GM18498 (cell line): ENCODE measurements around the gene RAI1.

Experiments
- ATAC-seq: cut with Tn5 transposase; IDR thresholded peaks from one replicate; pipeline ENCODE4 v1.9.1; 2021; ENCODE audit warnings: mild to moderate bottlenecking, moderate library complexity; ENCODE audit not compliant: unreplicated experiment

Gene RAI1

GRCh38 chr17:17713839-17714238 is 32.6 kb downstream of the RAI1 start:
- no peak for ATAC-seq

GRCh38 chr17:17714261-17714866 is 33.1 kb downstream of the RAI1 start:
- no peak for ATAC-seq

GRCh38 chr17:17714879-17715278 is 33.6 kb downstream of the RAI1 start:
- no peak for ATAC-seq

- ATAC-seq = no peak
These were observed 35.7 kb downstream of the RAI1 start for GRCh38 chr17:17716837-17717523.

GRCh38 chr17:17718251-17718650 is 37.0 kb downstream of the RAI1 start:
- no peak for ATAC-seq

- ATAC-seq = no peak
These were observed 38.1 kb downstream of the RAI1 start for GRCh38 chr17:17719199-17719940.

- ATAC-seq = no peak
These were observed 38.8 kb downstream of the RAI1 start for GRCh38 chr17:17719966-17720543.

GRCh38 chr17:17721140-17721668 is 39.9 kb downstream of the RAI1 start:
- no peak for ATAC-seq

GRCh38 chr17:17722081-17722905 is 41.0 kb downstream of the RAI1 start:
- ATAC-seq = no peak

- ATAC-seq = no peak
These were observed 41.7 kb downstream of the RAI1 start for GRCh38 chr17:17722906-17723353.

GRCh38 chr17:17723354-17724261 is 42.4 kb downstream of the RAI1 start:
- ATAC-seq = no peak

- ATAC-seq = no peak
These were observed 43.2 kb downstream of the RAI1 start for GRCh38 chr17:17724307-17725010.

- ATAC-seq = no peak
These were observed 43.9 kb downstream of the RAI1 start for GRCh38 chr17:17725011-17725751.

GRCh38 chr17:17725752-17726457 is 44.6 kb downstream of the RAI1 start:
- ATAC-seq = no peak

GRCh38 chr17:17726458-17727060 is 45.3 kb downstream of the RAI1 start:
- ATAC-seq = no peak

GRCh38 chr17:17727111-17727659 is 45.9 kb downstream of the RAI1 start:
- ATAC-seq = no peak

GRCh38 chr17:17728146-17728545 is 46.9 kb downstream of the RAI1 start:
- no peak for ATAC-seq
